ENCODE data around the gene CD4. TPM values are rescaled to one million over a fixed set of nuclear protein-coding genes. Genes with fewer than 3 reads are reported as not detected.

The CD4 gene
- total RNA-seq, 4 donors from 2014 or later, result 7.5 to 12.6 (median 8.9) TPM

GRCh38 chr12:6836851-6837250, 47.5 kb downstream of the CD4 start:
- Histone ChIP-seq H3K27me3 (no peaks in the 10 kb centered on the region), H3K36me3 (peaks cover 0 to 87% (median 0%) of the 10 kb centered on the region in 3 donors), H3K4me3 (no peak overlapping the region), H3K4me1 (no peaks in the 10 kb centered on the region), H3K27ac (no peak overlapping the region), H3K9me3 (no peaks in the 10 kb centered on the region)
- no peak for DNase-seq (ENCODE audit: low spot score in 2 of 2)
- WGBS, 2 donors, result 84 to 91% methylated on average over 7 to 9 of the region's 16 CpGs
- no peak for TF ChIP-seq CTCF (IDR thresholded peaks at IDR 0.05)
- TF ChIP-seq EP300 (IDR thresholded peaks at IDR 0.05), result no peak
- TF ChIP-seq POLR2A (IDR thresholded peaks at IDR 0.05), result no peak

GRCh38 chr12:6837370-6838060, 48.2 kb downstream of the CD4 start:
- Histone ChIP-seq H3K4me1 (no peaks in the 10 kb centered on the region), H3K36me3 (peaks cover 0 to 87% (median 0%) of the 10 kb centered on the region in 3 donors), H3K9me3 (no peaks in the 10 kb centered on the region), H3K27ac (no peak overlapping the region), H3K4me3 (no peak overlapping the region), H3K27me3 (no peaks in the 10 kb centered on the region)
- DNase-seq (ENCODE audit: low spot score in 2 of 2), result no peak
- 85 to 88% methylated on average over 20 to 26 of the region's 26 CpGs for WGBS, 2 donors
- TF ChIP-seq POLR2A (IDR thresholded peaks at IDR 0.05) (no peak), CTCF (IDR thresholded peaks at IDR 0.05) (no peak), EP300 (IDR thresholded peaks at IDR 0.05) (no peak)

GRCh38 chr12:6838854-6839253, 49.5 kb downstream of the CD4 start:
- TF ChIP-seq CTCF (IDR thresholded peaks at IDR 0.05) (no peak), EP300 (IDR thresholded peaks at IDR 0.05) (no peak), POLR2A (IDR thresholded peaks at IDR 0.05) (no peak)
- WGBS, 2 donors, result 91 to 93% methylated on average over 15 to 16 of the region's 16 CpGs
- DNase-seq (ENCODE audit: low spot score in 2 of 2), result no peak
- no peaks in the 10 kb centered on the region for H3K4me1 ChIP-seq
- no peaks in the 10 kb centered on the region for H3K9me3 ChIP-seq
- H3K27ac ChIP-seq, result no peak overlapping the region
- H3K36me3 ChIP-seq, result peaks cover 0 to 87% (median 0%) of the 10 kb centered on the region in 3 donors
- H3K4me3 ChIP-seq, result no peak overlapping the region
- H3K27me3 ChIP-seq, result no peaks in the 10 kb centered on the region

- H3K36me3 ChIP-seq, result peaks cover 0 to 87% (median 0%) of the 10 kb centered on the region in 3 donors
- TF ChIP-seq POLR2A (IDR thresholded peaks at IDR 0.05) (no peak), CTCF (IDR thresholded peaks at IDR 0.05) (no peak), EP300 (IDR thresholded peaks at IDR 0.05) (no peak)
- no peaks in the 10 kb centered on the region for H3K27me3 ChIP-seq
- no peak overlapping the region for H3K27ac ChIP-seq
- WGBS, 2 donors, result 61 to 74% methylated on average over 9 to 10 of the region's 10 CpGs
- no peaks in the 10 kb centered on the region for H3K9me3 ChIP-seq
- DNase-seq (ENCODE audit: low spot score in 2 of 2), result no peak
- H3K4me1 ChIP-seq, result no peaks in the 10 kb centered on the region
- no peak overlapping the region for H3K4me3 ChIP-seq
These were observed 50.3 kb downstream of the CD4 start for GRCh38 chr12:6839482-6840201.

- no peaks in the 10 kb centered on the region for H3K4me1 ChIP-seq
- H3K36me3 ChIP-seq, result peaks cover 0 to 90% (median 0%) of the 10 kb centered on the region in 3 donors
- 46 to 72% methylated on average over 1 of the region's 1 CpG for WGBS, 2 donors
- no peaks in the 10 kb centered on the region for H3K27me3 ChIP-seq
- no peak for TF ChIP-seq EP300 (IDR thresholded peaks at IDR 0.05)
- TF ChIP-seq CTCF (IDR thresholded peaks at IDR 0.05), result no peak
- TF ChIP-seq POLR2A (IDR thresholded peaks at IDR 0.05), result no peak
- no peak overlapping the region for H3K27ac ChIP-seq
- H3K9me3 ChIP-seq, result no peaks in the 10 kb centered on the region
- DNase-seq (ENCODE audit: low spot score in 2 of 2), result no peak
- no peak overlapping the region for H3K4me3 ChIP-seq
These were observed 51.0 kb downstream of the CD4 start for GRCh38 chr12:6840330-6840729.
